ENCODE measurements around the gene ABCC4. TPM values are rescaled to one million over a fixed set of nuclear protein-coding genes. Genes with fewer than 3 reads are reported as not detected.

ABCC4 gene
- total RNA-seq, 1 experiment from 2014 or later, result 52.0 TPM

- H3K4me1 ChIP-seq (ENCODE audit: insufficient read depth, low read length, poor library complexity, severe bottlenecking), result no peaks in the 10 kb centered on the region
- no peaks in the 10 kb centered on the region for H3K36me3 ChIP-seq (ENCODE audit: insufficient read depth, low read length, poor library complexity, severe bottlenecking)
- H3K27me3 ChIP-seq (replicated peaks; ENCODE audit: insufficient read depth, low read depth, low read length, poor library complexity), result no peaks in the 10 kb centered on the region
- DNase-seq (ENCODE audit: low spot score), result no peak
- intact Hi-C loops (cut with micrococcal nuclease; ENCODE audit: unreplicated experiment), result no loop called here
- no peak overlapping the region for H3K4me3 ChIP-seq (ENCODE audit: low read depth, low read length, poor library complexity, severe bottlenecking)
- TF ChIP-seq CTCF (conservative IDR thresholded peaks at IDR 0.05; ENCODE audit: low read depth, low read length) (no peak), EZH2 (IDR thresholded peaks at IDR 0.05; ENCODE audit: borderline replicate concordance, low read depth, low read length, poor library complexity, severe bottlenecking) (no peak)
- POLR2A ChIA-PET (ENCODE audit: low non-redundant PET), result no interaction called here
- no TSS peak for BruUV-seq (replicated peaks)
- no peak overlapping the region for H3K27ac ChIP-seq (ENCODE audit: low read depth, low read length, poor library complexity, severe bottlenecking)
- H3K9me3 ChIP-seq (ENCODE audit: low read depth, low read length, poor library complexity, severe bottlenecking), result no peaks in the 10 kb centered on the region
- CTCF ChIA-PET, result no interaction called here
Measured at GRCh38 chr13:94978516-94978915, 322.7 kb downstream of the ABCC4 start.

DNA sequence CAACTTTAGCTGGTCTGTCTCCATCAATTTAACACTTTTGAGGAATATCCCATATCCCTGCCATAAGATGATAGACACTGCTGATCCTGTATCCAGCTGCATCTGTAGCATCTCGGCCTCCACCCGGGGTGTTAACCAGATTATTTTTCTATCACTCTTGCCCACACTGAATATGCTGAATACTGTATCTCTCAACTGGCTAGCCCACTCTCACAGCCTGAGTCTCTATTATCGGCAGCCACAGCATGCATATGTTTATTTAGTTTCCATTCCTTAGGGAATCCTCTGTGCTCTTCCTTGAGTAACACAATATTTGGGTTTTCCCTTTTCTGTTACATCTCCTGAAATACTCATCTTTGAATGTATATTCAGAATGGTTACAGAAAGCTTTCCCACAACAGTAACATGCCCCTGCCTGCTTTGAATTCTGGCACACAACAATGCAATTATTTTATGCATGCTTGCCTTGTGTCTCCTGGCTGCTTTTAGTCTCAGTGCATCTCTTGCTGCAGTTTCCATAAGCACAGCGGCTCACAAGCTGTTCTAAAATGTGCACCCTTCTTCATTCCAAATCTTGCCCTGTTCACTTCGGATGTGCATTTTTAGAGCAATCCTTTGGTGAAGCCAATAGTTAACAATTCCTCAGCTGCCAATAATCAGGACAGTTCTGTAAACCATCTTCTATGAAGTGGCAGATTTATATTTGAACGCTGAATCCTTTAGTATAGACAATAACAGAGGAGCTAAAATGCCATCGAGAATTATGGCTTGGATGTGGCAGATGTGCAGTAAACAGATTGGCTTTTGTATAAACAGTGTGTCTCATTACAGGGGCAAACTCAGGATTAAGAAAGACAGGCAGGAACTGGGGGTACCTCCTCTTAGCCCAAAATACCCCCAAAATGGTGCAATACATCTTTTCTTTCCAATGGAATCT, 327.0 kb downstream of the ABCC4 start:
- Histone ChIP-seq H3K4me3 (ENCODE audit: low read depth, low read length, poor library complexity, severe bottlenecking) (no peak overlapping the region), H3K4me1 (ENCODE audit: insufficient read depth, low read length, poor library complexity, severe bottlenecking) (no peaks in the 10 kb centered on the region), H3K27me3 (replicated peaks; ENCODE audit: insufficient read depth, low read depth, low read length, poor library complexity) (peaks cover 19% of the 10 kb centered on the region), H3K36me3 (ENCODE audit: insufficient read depth, low read length, poor library complexity, severe bottlenecking) (no peaks in the 10 kb centered on the region), H3K27ac (ENCODE audit: low read depth, low read length, poor library complexity, severe bottlenecking) (no peak overlapping the region), H3K9me3 (ENCODE audit: low read depth, low read length, poor library complexity, severe bottlenecking) (no peaks in the 10 kb centered on the region)
- DNase-seq (ENCODE audit: low spot score), result no peak
- intact Hi-C loops (cut with micrococcal nuclease; ENCODE audit: unreplicated experiment), result no loop called here
- POLR2A ChIA-PET (ENCODE audit: low non-redundant PET), result no interaction called here
- TF ChIP-seq CTCF (conservative IDR thresholded peaks at IDR 0.05; ENCODE audit: low read depth, low read length), result no peak
- TF ChIP-seq EZH2 (IDR thresholded peaks at IDR 0.05; ENCODE audit: borderline replicate concordance, low read depth, low read length, poor library complexity, severe bottlenecking), result no peak
- CTCF ChIA-PET, result no interaction called here
- no TSS peak for BruUV-seq (replicated peaks)

- H3K36me3 ChIP-seq (ENCODE audit: insufficient read depth, low read length, poor library complexity, severe bottlenecking), result no peaks in the 10 kb centered on the region
- H3K27me3 ChIP-seq (replicated peaks; ENCODE audit: insufficient read depth, low read depth, low read length, poor library complexity), result peaks cover 39% of the 10 kb centered on the region
- H3K9me3 ChIP-seq (ENCODE audit: low read depth, low read length, poor library complexity, severe bottlenecking), result no peaks in the 10 kb centered on the region
- DNase-seq (ENCODE audit: low spot score), result no peak
- peaks cover 8% of the 10 kb centered on the region for H3K4me1 ChIP-seq (ENCODE audit: insufficient read depth, low read length, poor library complexity, severe bottlenecking)
- H3K4me3 ChIP-seq (ENCODE audit: low read depth, low read length, poor library complexity, severe bottlenecking), result no peak overlapping the region
- no TSS peak for BruUV-seq (replicated peaks)
- TF ChIP-seq EZH2 (IDR thresholded peaks at IDR 0.05; ENCODE audit: borderline replicate concordance, low read depth, low read length, poor library complexity, severe bottlenecking) (no peak), CTCF (conservative IDR thresholded peaks at IDR 0.05; ENCODE audit: low read depth, low read length) (no peak)
- intact Hi-C loops (cut with micrococcal nuclease; ENCODE audit: unreplicated experiment), result no loop called here
- ChIA-PET CTCF (no interaction called here), POLR2A (ENCODE audit: low non-redundant PET) (no interaction called here)
- no peak overlapping the region for H3K27ac ChIP-seq (ENCODE audit: low read depth, low read length, poor library complexity, severe bottlenecking)
Measured at GRCh38 chr13:94972262-94972661, 329.0 kb downstream of the ABCC4 start.

All from A673 (cell line).